SW 1271 (cell line): ENCODE data around the gene SSBP3.
"Not testable (repeated sequence)": the region's sequence is repeated elsewhere in the genome, so short reads cannot be mapped to it uniquely, and the experiment has no call there.

Experiments used
- DNase-seq, 2 experiments: peaks; one replicate each; lab custom pipeline; 2025; lab: John Stamatoyannopoulos, UW

SSBP3 gene

DNA sequence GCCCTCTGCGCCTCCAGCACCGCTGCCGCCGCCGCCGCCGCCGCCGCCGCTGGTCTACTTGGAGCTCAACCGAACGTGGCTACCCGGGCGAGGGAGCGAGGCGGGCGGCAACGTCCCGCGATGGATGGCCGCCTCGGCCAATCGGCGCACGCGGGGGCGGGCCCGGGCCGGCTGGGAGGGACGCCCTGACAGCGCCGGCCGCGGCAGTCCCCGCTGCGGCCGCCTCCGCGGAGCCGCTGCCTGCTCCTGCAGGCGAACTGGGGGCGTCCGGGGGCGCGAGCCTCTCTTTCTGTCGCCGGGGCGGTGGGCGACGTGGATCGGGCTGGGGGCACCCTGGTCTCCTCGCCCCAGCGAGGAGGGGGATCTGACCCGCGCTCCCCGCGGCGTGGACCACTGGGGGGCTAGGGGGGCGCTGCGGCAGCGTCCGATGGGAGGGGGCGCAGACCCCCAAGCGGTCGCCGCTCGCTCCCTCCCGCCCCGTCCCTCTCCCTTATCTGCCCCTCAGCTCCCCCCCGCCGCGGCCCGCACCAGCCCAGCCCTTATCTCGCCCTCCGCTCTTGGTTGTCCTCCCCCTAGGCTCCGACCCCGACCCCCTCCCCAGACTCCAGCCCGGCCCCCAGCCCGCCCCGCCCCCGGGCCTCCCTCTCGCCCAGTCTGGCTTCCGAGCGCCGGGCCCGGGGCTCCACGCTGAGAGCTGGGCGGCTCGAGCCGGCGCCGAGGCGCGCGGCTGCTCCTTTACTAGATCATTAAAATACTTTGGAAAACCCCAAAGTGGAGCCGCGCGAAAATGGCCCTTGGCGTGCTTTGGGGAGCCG, at the start of gene SSBP3:
Gene SSBP3, minus strand, starts transcription at position 56 of the 815 bp plus-strand sequence.
- DNase-seq, result peak in 1 of 2 experiments; percentile 62

GRCh38 chr1:54453509-54453908, 47.3 kb upstream of the SSBP3 start:
- no peak for DNase-seq

- no peak for DNase-seq
Observed at GRCh38 chr1:54453022-54453421, 46.8 kb upstream of the SSBP3 start.

DNA sequence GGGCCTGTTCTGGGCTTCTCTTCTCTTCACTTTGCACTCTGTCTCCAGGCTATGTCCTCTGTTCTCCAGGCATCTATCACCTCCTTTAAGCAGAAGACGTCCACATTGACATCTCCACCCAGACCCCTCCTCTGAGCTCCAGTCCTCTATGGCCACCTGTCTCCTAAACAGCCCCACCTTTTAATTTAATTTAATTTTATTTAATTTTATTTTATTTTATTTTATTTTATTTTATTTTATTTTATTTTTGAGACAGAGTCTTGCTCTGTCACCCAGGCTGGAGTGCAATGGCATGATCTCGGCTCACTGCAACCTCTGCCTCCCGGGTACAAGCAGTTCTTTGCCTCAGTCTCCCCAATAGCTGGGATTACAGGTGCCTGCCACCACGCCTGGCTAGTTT, 43.2 kb upstream of the SSBP3 start:
- DNase-seq, result not testable (repeated sequence)

- not testable (repeated sequence) for DNase-seq
Observed at GRCh38 chr1:54448801-54449200, 42.6 kb upstream of the SSBP3 start.

- DNase-seq, result not testable (repeated sequence)
Observed at GRCh38 chr1:54447081-54447480, 40.9 kb upstream of the SSBP3 start.

DNA sequence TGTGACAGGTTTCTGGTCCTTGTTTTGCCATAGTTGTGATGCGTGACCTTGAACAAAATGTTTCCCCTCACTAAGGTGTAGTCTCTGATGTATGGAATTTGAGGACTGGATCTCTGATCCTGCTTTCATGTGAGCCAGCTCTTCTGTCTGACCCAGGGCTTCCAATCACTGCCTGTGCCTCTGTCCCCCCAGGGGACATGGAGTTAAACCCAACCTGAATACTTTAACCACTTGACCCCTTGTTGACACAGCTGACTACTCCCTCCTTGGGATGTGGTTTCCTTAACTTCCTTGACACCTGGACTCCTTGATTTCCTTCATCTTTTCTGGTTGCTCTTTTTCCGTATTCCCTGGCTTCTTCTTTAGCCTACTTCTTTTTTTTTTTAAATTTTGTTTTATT, 36.0 kb upstream of the SSBP3 start:
- DNase-seq, result no peak

- DNase-seq, result no peak
Observed at GRCh38 chr1:54439550-54440223, 33.5 kb upstream of the SSBP3 start.

GRCh38 chr1:54437783-54438182, 31.6 kb upstream of the SSBP3 start:
- no peak for DNase-seq

DNA sequence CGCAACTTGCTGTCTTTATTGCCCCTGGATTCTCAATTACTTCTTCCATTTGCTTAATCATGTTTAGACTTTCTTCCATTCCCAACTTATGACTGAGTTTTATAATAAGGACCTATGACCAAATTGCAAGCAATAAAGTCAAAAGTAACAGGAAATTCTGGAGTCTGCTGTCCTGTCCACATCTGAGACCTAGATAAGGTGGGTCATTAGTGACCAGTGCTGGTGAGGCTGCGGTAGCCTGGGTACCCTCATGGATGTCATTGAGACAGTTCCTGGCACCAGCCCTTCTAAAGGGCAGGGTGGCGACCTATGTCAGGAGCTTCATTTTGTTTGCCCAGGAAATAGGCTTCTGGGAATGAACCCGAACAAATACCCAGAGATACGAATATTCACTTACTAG, 30.6 kb upstream of the SSBP3 start:
- DNase-seq, result no peak

GRCh38 chr1:54429838-54430237, 23.6 kb upstream of the SSBP3 start:
- DNase-seq, result no peak

DNA sequence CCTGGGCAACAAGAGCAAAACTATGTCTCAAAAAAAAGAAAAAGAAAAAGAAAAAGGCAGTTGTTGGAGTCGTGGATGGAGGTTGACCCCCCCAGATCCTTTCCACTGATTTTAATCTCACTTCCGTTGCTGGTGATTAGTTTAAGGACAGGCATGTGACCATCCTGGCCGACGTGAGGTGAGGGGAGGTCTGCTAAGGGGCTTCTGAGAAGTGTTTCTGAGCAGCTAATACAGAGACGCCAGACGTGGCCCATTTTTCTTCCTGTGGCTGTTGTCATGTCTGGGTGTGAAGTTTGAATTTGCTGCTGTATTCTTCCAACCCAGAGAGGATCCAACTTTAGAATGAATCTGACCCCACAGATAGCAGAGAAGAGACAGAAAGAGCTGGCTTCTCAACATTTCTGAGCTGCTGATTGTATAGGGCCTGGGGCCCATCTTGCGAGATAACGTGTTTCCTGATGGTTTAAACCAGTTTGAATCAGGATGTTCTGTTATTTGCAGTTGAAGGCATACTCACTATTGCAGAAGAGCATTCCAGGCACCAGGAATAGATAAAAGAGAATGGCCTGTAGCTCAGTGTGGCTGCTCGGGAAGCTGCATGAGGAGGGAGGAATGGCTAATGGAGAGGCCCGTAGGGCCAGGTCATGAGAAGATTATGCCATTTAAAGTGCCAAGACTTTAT, 22.8 kb upstream of the SSBP3 start:
- no peak for DNase-seq

- DNase-seq, result no peak
Observed at GRCh38 chr1:54425152-54425584, 19.0 kb upstream of the SSBP3 start.

- no peak for DNase-seq
Observed at GRCh38 chr1:54424398-54424797, 18.2 kb upstream of the SSBP3 start.

- DNase-seq, result no peak
Observed at GRCh38 chr1:54421101-54421504, 14.9 kb upstream of the SSBP3 start.

GRCh38 chr1:54418598-54418997, 12.4 kb upstream of the SSBP3 start:
- DNase-seq, result not testable (repeated sequence)

GRCh38 chr1:54417123-54417522, 10.9 kb upstream of the SSBP3 start:
- DNase-seq, result no peak

DNA sequence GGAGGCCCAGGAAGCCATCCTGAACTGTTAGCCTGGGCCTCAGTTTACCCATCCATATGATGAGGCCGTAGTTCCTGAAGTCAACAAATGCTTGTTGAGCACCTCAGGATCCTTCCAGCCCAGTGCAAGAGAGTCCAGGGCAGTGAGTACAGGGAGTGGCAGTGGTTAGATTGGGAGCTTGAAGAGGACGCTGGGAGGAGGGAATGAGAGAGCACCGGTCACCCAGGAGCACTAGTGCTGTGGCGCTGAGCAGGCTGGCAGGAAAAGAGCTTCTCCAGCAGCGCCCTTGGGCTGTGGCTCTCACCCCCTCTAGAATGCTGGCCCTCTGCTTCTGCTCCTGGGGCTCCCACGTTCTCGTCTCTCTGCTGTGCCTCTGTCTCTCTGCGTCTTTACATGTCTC, 10.2 kb upstream of the SSBP3 start:
- DNase-seq, result no peak

GRCh38 chr1:54415991-54416390, 9.8 kb upstream of the SSBP3 start:
- DNase-seq, result no peak

GRCh38 chr1:54415533-54415932, 9.3 kb upstream of the SSBP3 start:
- no peak for DNase-seq

- no peak for DNase-seq
Observed at GRCh38 chr1:54413732-54414131, 7.5 kb upstream of the SSBP3 start.

DNA sequence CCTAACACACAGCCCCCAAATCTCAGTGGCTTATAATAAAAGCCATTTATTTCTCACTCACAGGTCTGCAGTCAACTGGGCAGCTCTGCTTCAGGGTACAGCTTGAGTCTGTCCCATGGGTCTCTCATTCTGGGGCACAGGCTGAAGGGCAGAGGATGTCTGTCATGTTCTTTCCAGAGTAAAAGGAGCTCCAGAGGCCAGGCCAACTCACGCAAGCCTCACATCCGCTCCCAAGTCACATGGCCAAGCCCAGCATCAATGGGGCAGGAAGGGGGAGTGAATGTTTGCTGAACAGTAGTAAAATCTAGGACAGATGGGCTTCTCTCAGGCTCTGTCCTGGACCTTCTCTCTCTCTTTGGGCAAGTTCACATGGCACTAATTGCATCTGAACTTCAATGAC, 7.1 kb upstream of the SSBP3 start:
- no peak for DNase-seq

GRCh38 chr1:54410359-54410758, 4.2 kb upstream of the SSBP3 start:
- no peak for DNase-seq
